ENCODE data around the gene PRKX. TPM values are rescaled to one million over a fixed set of nuclear protein-coding genes. Genes with fewer than 3 reads are reported as not detected.
"Not testable (repeated sequence)": the region's sequence is repeated elsewhere in the genome, so short reads cannot be mapped to it uniquely, and the experiment has no call there.

Gene PRKX
- total and polyA plus RNA-seq, 4 donors, result 6.0 to 19.1 (median 14.6) TPM

GRCh38 chrX:3702095-3702494 is 11.4 kb downstream of the PRKX start:
- H3K27me3 ChIP-seq (ENCODE audit: control insufficient read depth in 1 of 2, insufficient read depth in 2 of 2, low read length in 1 of 2); H3K27ac ChIP-seq (ENCODE audit: low read depth in 1 of 2, low read length in 2 of 2); intact Hi-C loops (cut with DNase I); H3K9me3 ChIP-seq (ENCODE audit: control insufficient read depth, low read length); H3K4me3 ChIP-seq (ENCODE audit: low read length in 2 of 2); DNase-seq; H3K4me1 ChIP-seq (ENCODE audit: control insufficient read depth in 1 of 2, insufficient read depth in 2 of 2, low read length in 2 of 2); ATAC-seq (ENCODE audit: low FRiP score); H3K36me3 ChIP-seq (ENCODE audit: control insufficient read depth in 1 of 2, insufficient read depth in 2 of 2, low read length in 1 of 2): not testable (repeated sequence)
- WGBS, 2 donors, result 50 to 66% methylated on average over 3 of the region's 3 CpGs

DNA sequence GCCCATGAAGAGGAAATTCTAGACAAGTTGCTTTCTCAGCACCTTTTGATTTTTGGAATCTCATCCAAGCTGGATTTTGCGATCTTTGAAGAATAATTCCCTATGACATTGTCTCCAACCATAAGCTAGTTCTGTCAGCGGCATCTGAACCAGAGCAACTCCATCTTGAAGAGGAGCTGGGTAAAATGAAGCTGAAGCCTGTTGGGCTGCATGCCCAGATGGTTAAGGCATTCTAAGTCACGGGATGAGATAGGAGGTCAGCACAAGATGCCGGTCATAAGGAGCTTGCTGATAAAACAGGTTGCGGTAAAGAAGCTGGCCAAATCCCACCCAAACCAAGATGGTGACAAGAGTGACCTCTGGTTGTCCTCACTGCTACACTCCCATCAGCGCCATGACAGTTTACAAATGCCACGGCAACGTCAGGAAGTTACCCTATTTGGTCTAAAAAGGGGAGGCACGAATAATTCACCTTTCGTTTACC is 12.0 kb downstream of the PRKX start:
- WGBS, 2 donors, result 95% methylated on average over 10 of the region's 10 CpGs
- intact Hi-C loops (cut with DNase I); H3K36me3 ChIP-seq (ENCODE audit: control insufficient read depth in 1 of 2, insufficient read depth in 2 of 2, low read length in 1 of 2); H3K27me3 ChIP-seq (ENCODE audit: control insufficient read depth in 1 of 2, insufficient read depth in 2 of 2, low read length in 1 of 2); H3K9me3 ChIP-seq (ENCODE audit: control insufficient read depth, low read length); H3K4me3 ChIP-seq (ENCODE audit: low read length in 2 of 2); ATAC-seq (ENCODE audit: low FRiP score); DNase-seq; H3K4me1 ChIP-seq (ENCODE audit: control insufficient read depth in 1 of 2, insufficient read depth in 2 of 2, low read length in 2 of 2); H3K27ac ChIP-seq (ENCODE audit: low read depth in 1 of 2, low read length in 2 of 2): not testable (repeated sequence)

DNA sequence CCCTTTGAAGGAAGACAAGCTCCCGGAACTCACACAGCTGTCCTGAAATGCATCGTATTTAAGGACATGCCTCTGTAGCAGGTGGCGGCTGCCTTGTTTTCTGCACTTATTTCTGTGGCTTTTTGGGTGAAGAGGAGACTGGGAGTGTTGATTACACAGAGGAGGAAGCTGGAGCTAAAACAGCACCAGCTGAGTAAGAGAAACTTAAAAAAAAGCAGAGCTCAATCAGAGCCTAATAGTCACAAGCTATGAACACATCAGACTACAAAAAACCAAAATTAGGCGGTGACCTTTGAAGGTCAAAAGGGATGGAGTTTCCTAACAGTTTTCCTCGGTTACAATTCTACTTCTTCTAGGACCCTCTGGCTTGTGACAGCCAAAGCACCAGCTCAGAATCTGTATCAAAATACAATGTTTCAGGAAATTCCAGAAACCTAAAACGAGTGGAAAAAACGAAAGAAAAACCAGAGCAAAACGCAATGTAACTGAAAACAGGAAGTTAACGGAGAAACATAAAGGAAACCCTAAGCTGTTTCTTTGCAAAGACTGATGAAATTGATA is 13.5 kb downstream of the PRKX start:
- Histone ChIP-seq H3K36me3 (ENCODE audit: control insufficient read depth in 1 of 2, insufficient read depth in 2 of 2, low read length in 1 of 2) (no peaks in the 10 kb centered on the region), H3K27me3 (ENCODE audit: control insufficient read depth in 1 of 2, insufficient read depth in 2 of 2, low read length in 1 of 2) (no peaks in the 10 kb centered on the region), H3K9me3 (ENCODE audit: control insufficient read depth, low read length) (no peaks in the 10 kb centered on the region), H3K27ac (ENCODE audit: low read depth in 1 of 2, low read length in 2 of 2) (peak overlapping the region in 1 of 2 donors; percentile 11), H3K4me1 (ENCODE audit: control insufficient read depth in 1 of 2, insufficient read depth in 2 of 2, low read length in 2 of 2) (no peaks in the 10 kb centered on the region), H3K4me3 (ENCODE audit: low read length in 2 of 2) (peak overlapping the region; percentile 41 to 48)
- intact Hi-C loops (cut with DNase I), result no loop called here
- WGBS, 2 donors, result 4 to 17% methylated on average over 9 of the region's 9 CpGs
- peak; percentile 39 for ATAC-seq (ENCODE audit: low FRiP score)
- DNase-seq, result no peak

- intact Hi-C loops (cut with DNase I), result no loop called here
- DNase-seq (peak; percentile 55 to 82), ATAC-seq (ENCODE audit: low FRiP score) (peak; percentile 75)
- Histone ChIP-seq H3K4me1 (ENCODE audit: control insufficient read depth in 1 of 2, insufficient read depth in 2 of 2, low read length in 2 of 2) (no peaks in the 10 kb centered on the region), H3K36me3 (ENCODE audit: control insufficient read depth in 1 of 2, insufficient read depth in 2 of 2, low read length in 1 of 2) (no peaks in the 10 kb centered on the region), H3K9me3 (ENCODE audit: control insufficient read depth, low read length) (no peaks in the 10 kb centered on the region), H3K27ac (ENCODE audit: low read depth in 1 of 2, low read length in 2 of 2) (no peak overlapping the region), H3K4me3 (ENCODE audit: low read length in 2 of 2) (no peak overlapping the region), H3K27me3 (ENCODE audit: control insufficient read depth in 1 of 2, insufficient read depth in 2 of 2, low read length in 1 of 2) (no peaks in the 10 kb centered on the region)
- 6 to 7% methylated on average over 16 of the region's 16 CpGs for WGBS, 2 donors
These were observed 15.7 kb downstream of the PRKX start for GRCh38 chrX:3697701-3698279.

- ATAC-seq (ENCODE audit: low FRiP score), result no peak
- no peak overlapping the region for H3K27ac ChIP-seq (ENCODE audit: low read depth in 1 of 2, low read length in 2 of 2)
- no peak overlapping the region for H3K4me3 ChIP-seq (ENCODE audit: low read length in 2 of 2)
- H3K36me3 ChIP-seq (ENCODE audit: control insufficient read depth in 1 of 2, insufficient read depth in 2 of 2, low read length in 1 of 2), result no peaks in the 10 kb centered on the region
- intact Hi-C loops (cut with DNase I), result no loop called here
- H3K9me3 ChIP-seq (ENCODE audit: control insufficient read depth, low read length), result no peaks in the 10 kb centered on the region
- H3K4me1 ChIP-seq (ENCODE audit: control insufficient read depth in 1 of 2, insufficient read depth in 2 of 2, low read length in 2 of 2), result no peaks in the 10 kb centered on the region
- 43 to 56% methylated on average over 9 of the region's 9 CpGs for WGBS, 2 donors
- no peaks in the 10 kb centered on the region for H3K27me3 ChIP-seq (ENCODE audit: control insufficient read depth in 1 of 2, insufficient read depth in 2 of 2, low read length in 1 of 2)
- no peak for DNase-seq
These were observed 16.2 kb downstream of the PRKX start for GRCh38 chrX:3697220-3697684.

DNA sequence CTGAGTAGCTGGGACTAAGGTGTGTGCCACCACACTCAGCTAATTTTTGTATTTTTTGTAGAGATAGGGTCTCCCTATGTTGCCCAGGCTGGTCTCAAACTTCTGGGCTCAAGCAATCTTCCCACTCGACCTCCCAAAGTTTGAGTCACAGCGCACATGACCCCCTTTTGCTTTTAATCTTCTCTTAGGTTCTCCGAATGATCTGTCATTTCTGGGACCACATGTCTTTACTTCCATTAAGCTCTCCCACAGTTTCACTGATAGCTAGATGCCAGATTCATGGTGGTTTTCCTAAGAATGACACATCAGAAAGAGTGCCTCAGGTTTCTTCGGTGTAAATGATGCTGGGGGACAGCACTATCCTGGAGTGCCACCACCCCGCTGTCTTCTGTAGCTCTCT is 17.9 kb downstream of the PRKX start:
- H3K36me3 ChIP-seq (ENCODE audit: control insufficient read depth in 1 of 2, insufficient read depth in 2 of 2, low read length in 1 of 2), result no peaks in the 10 kb centered on the region
- no peaks in the 10 kb centered on the region for H3K4me1 ChIP-seq (ENCODE audit: control insufficient read depth in 1 of 2, insufficient read depth in 2 of 2, low read length in 2 of 2)
- H3K27ac ChIP-seq (ENCODE audit: low read depth in 1 of 2, low read length in 2 of 2), result no peak overlapping the region
- DNase-seq (no peak), ATAC-seq (ENCODE audit: low FRiP score) (no peak)
- no peaks in the 10 kb centered on the region for H3K9me3 ChIP-seq (ENCODE audit: control insufficient read depth, low read length)
- intact Hi-C loops (cut with DNase I), result no loop called here
- H3K4me3 ChIP-seq (ENCODE audit: low read length in 2 of 2), result no peak overlapping the region
- WGBS, 2 donors, result 94 to 97% methylated on average over 5 of the region's 5 CpGs
- no peaks in the 10 kb centered on the region for H3K27me3 ChIP-seq (ENCODE audit: control insufficient read depth in 1 of 2, insufficient read depth in 2 of 2, low read length in 1 of 2)

GRCh38 chrX:3690140-3690539 is 23.3 kb downstream of the PRKX start:
- Histone ChIP-seq H3K4me3 (ENCODE audit: low read length in 2 of 2) (no peak overlapping the region), H3K4me1 (ENCODE audit: control insufficient read depth in 1 of 2, insufficient read depth in 2 of 2, low read length in 2 of 2) (no peaks in the 10 kb centered on the region), H3K36me3 (ENCODE audit: control insufficient read depth in 1 of 2, insufficient read depth in 2 of 2, low read length in 1 of 2) (no peaks in the 10 kb centered on the region), H3K9me3 (ENCODE audit: control insufficient read depth, low read length) (no peaks in the 10 kb centered on the region), H3K27me3 (ENCODE audit: control insufficient read depth in 1 of 2, insufficient read depth in 2 of 2, low read length in 1 of 2) (no peaks in the 10 kb centered on the region), H3K27ac (ENCODE audit: low read depth in 1 of 2, low read length in 2 of 2) (no peak overlapping the region)
- 70% methylated on average over 3 of the region's 3 CpGs for WGBS, 2 donors
- DNase-seq, result no peak
- intact Hi-C loops (cut with DNase I), result no loop called here
- no peak for ATAC-seq (ENCODE audit: low FRiP score)

GRCh38 chrX:3683236-3683635 is 30.2 kb downstream of the PRKX start:
- not testable (repeated sequence) for ATAC-seq (ENCODE audit: low FRiP score); H3K4me1 ChIP-seq (ENCODE audit: control insufficient read depth in 1 of 2, insufficient read depth in 2 of 2, low read length in 2 of 2)
- WGBS, 2 donors, result 91 to 96% methylated on average over 7 of the region's 7 CpGs

DNA sequence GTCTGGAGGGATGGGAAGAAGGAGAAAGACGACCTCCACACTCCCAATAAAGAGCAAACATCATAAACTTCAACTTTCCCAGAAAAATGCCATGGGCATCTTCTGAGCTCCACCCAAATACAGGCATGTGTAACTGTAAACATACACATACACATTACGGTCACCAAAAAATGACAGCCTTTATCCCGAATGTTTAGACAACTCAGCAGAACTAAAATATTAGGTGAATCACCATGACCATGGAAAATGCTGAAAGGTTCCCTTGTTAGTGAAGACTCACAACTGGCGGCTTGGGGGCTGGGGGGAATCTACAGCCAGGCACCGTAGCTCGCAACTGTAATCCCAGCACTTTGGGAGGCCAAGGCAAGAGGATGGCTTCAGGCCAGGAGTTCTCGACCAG is 33.0 kb downstream of the PRKX start:
- Histone ChIP-seq H3K4me1 (ENCODE audit: control insufficient read depth in 1 of 2, insufficient read depth in 2 of 2, low read length in 2 of 2) (no peaks in the 10 kb centered on the region), H3K4me3 (ENCODE audit: low read length in 2 of 2) (no peak overlapping the region), H3K36me3 (ENCODE audit: control insufficient read depth in 1 of 2, insufficient read depth in 2 of 2, low read length in 1 of 2) (no peaks in the 10 kb centered on the region), H3K9me3 (ENCODE audit: control insufficient read depth, low read length) (no peaks in the 10 kb centered on the region), H3K27me3 (ENCODE audit: control insufficient read depth in 1 of 2, insufficient read depth in 2 of 2, low read length in 1 of 2) (no peaks in the 10 kb centered on the region), H3K27ac (ENCODE audit: low read depth in 1 of 2, low read length in 2 of 2) (no peak overlapping the region)
- 90 to 97% methylated on average over 7 of the region's 7 CpGs for WGBS, 2 donors
- ATAC-seq (ENCODE audit: low FRiP score) (no peak), DNase-seq (no peak)
- intact Hi-C loops (cut with DNase I), result no loop called here

More at GRCh38 chrX:3683236-3683635, 30.2 kb downstream of the PRKX start:
- H3K4me3 ChIP-seq (ENCODE audit: low read length in 2 of 2); intact Hi-C loops (cut with DNase I); H3K27ac ChIP-seq (ENCODE audit: low read depth in 1 of 2, low read length in 2 of 2); H3K27me3 ChIP-seq (ENCODE audit: control insufficient read depth in 1 of 2, insufficient read depth in 2 of 2, low read length in 1 of 2); DNase-seq; H3K9me3 ChIP-seq (ENCODE audit: control insufficient read depth, low read length); H3K36me3 ChIP-seq (ENCODE audit: control insufficient read depth in 1 of 2, insufficient read depth in 2 of 2, low read length in 1 of 2): not testable (repeated sequence)
